Measurements from ENCODE around the gene CAPN5.

- no peak for TF ChIP-seq CTCF (IDR thresholded peaks at IDR 0.05)
- no peak for TF ChIP-seq EP300 (IDR thresholded peaks at IDR 0.05)
- no peak for TF ChIP-seq POLR2A (IDR thresholded peaks at IDR 0.05)
Observed at GRCh38 chr11:77096591-77097019, 29.8 kb downstream of the CAPN5 start.

Data from tibial nerve (tissue), 4 donors.